Stimulated activated CD8-positive, alpha-beta memory T cell treated with anti-CD3 and anti-CD28 coated beads, Interleukin-12 subunit alpha, Interleukin-12 subunit beta, amount 100 ng/mL, for 1 hour (primary cell): ENCODE data around the gene GPATCH1.

ENCODE experiments used
- DNase-seq: peaks from one replicate; pipeline ENCODE4 v3.0.0-alpha.2; 2020; ENCODE audit warnings: low read depth

The GPATCH1 gene

GRCh38 chr19:33063356-33063752 is 17.6 kb upstream of the GPATCH1 start:
- no peak for DNase-seq

DNA sequence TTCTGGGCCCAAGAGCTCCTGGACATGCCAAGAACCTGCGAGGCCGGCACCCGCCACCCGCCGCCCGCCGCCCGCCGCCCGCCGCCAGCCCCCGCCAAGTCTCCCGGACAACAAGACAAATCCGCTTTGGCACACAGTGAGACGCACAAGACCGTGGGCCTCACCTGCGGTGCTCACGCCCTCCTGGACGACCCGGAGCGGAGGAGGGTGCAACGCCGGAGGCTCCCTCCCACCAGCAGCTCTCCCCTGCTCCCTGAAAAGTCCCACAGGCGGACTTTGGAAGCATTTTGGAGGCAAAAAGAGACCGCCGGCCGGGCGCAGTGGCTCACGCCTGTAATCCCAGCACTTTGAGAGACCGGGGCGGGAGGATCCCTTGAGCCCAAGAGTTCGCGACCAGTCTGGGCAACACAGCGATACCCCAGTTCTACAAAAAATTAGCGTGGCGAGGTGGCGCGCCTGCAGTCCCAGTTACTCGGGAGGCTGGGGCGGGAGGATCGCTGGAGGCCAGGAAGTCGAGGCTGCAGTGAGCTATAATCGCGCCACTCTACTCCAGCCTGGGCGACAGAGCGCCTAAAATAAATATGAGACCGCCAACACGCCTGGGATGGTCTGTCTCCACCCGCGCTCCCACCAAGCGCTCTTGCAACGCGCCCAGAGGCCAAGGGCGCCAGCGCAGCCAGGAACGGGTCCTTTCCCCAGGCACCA is 17.1 kb upstream of the GPATCH1 start:
- no peak for DNase-seq

DNA sequence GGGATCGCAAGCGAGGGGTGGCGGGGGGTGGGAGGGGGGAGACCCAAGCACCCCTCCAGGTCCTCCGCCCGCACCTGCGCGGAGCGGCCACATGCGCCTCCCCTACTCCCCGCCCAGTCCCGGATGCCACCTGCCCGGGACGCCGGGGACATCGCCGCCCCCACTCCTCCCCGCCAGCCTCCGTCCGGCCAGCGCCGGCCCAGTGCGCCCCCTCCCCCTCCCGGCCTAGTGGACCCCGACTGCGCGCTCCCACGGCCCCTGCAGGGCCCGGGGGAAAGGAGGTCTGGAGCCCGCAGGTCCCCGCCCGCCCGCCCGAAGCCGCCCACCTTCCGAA is 16.6 kb upstream of the GPATCH1 start:
- DNase-seq: no peak

GRCh38 chr19:33064792-33065550 is 16.0 kb upstream of the GPATCH1 start, which contains the start of gene RHPN2:
RHPN2 (minus strand) TSS chr19:33064888; CDS start chr19:33064852, 36 bp downstream.
- peak; percentile 2 for DNase-seq

GRCh38 chr19:33066543-33066942 is 14.4 kb upstream of the GPATCH1 start:
- no peak for DNase-seq

GRCh38 chr19:33067121-33067520 is 13.9 kb upstream of the GPATCH1 start:
- DNase-seq: no peak

DNA sequence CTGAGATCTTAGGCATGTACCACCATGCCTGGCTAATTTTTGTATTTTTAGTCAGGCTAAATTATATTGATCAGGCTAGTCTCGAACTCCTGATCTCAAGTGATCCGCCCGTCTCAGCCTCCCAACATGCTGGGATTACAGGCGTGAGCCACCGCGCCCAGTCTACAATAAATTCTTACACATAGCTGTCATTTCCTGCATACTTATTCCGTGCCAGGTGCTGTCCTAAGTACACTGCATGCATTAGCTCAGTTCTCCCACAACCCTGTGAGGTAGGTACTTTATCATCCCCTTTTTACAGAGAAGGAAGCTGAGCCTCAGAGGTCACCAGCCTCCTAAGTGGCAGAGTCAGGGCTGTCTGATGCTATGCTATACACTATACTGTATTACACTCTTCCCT is 9.1 kb upstream of the GPATCH1 start:
- no peak for DNase-seq

- DNase-seq: no peak
Measured at GRCh38 chr19:33075519-33075918, 5.5 kb upstream of the GPATCH1 start.

DNA sequence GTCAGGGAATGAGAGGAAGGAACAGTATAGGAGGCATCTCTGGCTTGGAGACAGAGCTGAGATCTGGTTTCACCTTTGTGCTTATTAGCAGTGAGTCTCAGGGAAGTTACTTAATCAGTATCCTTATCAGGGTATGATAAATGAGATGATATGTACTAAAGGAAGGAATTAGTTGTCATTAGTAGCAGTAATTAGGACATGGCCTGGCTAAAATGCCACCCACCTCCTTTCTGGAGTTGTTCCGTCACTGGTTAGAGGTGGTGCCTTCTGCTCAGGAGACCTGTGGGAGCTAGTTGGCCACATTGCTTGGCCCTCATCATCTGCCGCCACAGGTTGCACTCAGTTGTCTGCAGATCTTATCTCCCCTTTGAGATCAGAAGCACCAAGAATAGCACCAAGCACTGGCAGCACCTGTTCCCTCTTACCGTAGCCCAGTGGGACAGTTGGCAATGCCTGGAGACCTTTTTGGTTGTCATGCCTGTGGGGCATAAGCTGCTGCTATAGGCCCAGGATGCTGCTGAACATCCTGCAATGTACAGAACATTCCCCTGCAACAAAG is 4.7 kb downstream of the GPATCH1 start:
- DNase-seq: no peak

GRCh38 chr19:33086955-33087354 is 6.0 kb downstream of the GPATCH1 start:
- DNase-seq: no peak

- no peak for DNase-seq
Measured at GRCh38 chr19:33089010-33089409, 8.0 kb downstream of the GPATCH1 start.

- DNase-seq: no peak
Measured at GRCh38 chr19:33090179-33090578, 9.2 kb downstream of the GPATCH1 start.

DNA sequence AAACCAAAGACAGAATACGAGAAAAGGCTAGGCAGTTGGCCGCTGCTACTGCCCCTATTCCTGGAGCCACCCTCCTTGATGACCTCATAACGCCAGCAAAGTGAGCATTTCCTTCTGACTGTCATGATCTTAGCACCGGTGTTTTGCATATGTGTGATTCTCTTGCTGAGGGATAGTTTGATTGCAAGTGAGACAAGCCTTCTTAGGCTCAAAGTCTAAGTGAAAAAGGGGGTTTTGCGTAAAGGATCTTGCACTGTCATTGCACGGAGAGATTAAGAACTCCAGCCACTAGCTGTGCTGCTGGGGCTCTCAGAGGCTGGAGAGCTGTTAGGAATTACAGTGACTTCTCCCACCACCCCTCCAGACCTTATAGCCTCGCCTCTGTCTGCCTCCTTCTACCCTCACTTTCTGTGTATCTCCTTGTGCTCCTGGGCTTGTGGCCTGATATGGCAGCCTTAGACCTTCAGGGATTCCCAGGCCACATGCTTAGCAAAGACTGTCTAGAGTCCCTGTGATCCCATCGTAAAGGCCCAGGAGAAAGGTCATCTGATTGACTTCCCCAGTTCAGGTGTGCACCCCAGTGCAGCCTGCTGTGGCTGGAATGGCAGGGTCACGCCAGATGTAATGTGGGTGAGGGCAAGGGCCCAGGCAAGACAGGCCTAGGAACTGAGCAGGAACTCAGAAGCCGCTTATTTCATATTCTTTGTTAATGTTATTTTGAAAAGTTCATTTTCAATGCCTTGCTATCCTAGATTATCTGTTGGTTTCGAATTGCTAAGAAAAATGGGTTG is 12.6 kb downstream of the GPATCH1 start:
- no peak for DNase-seq

DNA sequence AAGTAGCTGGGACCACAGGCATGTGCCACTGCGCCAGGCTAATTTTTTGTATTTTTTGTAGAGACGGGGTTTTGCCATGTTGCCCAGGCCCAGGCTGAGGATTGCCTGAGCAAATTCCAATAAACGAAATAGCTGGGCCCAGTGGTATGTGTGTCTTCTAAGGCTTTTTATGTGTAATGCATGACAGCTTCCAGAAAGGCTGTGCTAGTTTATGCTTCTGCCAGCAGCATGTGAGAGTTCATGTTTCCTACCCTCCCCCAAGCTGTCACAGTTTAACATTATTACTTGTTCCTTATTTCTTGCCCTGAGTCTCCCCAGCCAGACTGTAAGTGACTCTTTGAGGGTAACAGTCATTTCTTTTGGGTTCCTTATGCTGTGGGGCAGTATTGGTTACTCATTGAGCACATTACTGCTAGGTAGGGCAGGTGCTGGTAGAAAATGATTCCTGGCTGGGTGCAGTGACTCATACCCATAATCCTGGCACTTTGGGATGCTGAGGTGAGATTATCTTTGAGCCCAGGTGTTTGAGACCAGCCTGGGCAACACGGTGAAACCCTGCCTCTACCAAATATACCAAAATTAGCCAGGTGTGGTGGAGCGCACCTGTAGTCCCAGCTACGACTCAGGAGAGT is 13.6 kb downstream of the GPATCH1 start:
- DNase-seq: no peak

DNA sequence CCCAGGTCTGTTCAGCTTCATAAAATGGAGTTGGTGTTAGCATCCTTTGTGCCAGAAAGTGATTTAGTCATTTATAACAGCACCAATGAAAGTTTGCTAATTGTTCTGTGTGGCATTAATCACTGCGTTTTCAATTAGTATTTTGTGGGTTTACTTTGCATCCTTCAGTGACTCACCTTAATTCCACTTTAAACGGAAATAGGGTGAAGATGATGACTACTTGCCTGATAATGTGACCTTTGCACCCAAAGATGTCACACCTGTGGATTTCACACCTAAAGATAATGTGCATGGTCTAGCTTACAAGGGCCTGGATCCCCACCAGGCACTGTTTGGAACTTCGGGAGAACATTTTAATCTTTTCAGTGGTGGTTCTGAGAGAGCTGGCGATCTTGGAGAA is 15.0 kb downstream of the GPATCH1 start:
- no peak for DNase-seq

- no peak for DNase-seq
Measured at GRCh38 chr19:33098055-33098534, 17.1 kb downstream of the GPATCH1 start.

DNA sequence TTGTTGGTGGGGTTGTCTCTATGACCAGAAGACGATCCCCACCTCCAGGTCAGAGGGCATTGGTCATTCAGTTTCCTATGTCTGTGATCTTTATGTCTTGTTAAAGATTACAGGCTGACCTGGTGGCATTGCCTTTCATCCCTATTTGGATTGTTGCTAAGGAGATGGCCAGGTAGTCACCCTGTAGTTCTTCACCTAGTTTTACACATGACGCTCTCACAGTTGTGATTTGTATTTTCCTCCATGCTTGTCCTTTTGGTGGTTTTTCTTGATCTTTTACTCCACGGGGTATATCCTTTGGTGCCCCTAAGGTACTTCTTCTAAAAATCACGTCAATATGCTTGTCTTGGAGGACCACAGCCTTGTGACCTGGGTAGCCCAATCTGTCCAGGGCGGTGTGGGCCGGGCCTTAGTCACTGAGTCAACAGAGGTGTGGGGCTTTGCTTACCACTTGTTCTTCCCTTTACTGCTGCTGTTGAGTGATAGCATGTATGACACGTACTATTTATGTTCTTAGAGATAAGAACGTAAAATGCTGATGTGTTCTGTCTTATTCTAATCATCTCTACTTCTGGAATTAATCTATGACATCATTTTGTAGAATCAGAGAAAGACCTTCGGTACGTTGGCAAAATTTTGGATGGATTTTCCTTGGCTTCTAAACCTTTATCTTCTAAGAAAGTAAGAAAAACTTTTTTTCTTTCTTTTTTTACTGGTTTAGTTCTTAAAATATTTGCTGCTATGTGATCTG is 20.1 kb downstream of the GPATCH1 start:
- DNase-seq: no peak

DNA sequence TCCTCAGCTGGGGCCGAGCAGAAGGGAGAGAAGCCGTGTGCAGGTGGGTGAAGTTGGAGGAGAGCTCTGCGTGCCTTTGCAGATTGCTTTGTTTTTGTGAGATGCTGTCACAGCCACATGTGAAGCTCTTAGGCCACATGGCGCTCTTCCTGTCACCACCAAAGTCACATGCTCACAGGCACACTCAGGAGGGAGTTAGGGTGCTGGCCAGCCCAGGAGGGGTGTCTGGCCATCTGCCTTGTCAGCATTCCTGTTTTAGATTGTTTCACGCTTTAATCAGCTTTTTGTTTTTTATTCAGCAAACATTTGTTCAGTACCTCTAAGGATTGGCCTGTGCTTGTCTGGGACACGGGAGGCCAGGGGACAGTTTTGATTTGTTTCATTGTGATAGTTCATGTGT is 21.9 kb downstream of the GPATCH1 start:
- no peak for DNase-seq

- no peak for DNase-seq
Measured at GRCh38 chr19:33108161-33108560, 27.2 kb downstream of the GPATCH1 start.

DNA sequence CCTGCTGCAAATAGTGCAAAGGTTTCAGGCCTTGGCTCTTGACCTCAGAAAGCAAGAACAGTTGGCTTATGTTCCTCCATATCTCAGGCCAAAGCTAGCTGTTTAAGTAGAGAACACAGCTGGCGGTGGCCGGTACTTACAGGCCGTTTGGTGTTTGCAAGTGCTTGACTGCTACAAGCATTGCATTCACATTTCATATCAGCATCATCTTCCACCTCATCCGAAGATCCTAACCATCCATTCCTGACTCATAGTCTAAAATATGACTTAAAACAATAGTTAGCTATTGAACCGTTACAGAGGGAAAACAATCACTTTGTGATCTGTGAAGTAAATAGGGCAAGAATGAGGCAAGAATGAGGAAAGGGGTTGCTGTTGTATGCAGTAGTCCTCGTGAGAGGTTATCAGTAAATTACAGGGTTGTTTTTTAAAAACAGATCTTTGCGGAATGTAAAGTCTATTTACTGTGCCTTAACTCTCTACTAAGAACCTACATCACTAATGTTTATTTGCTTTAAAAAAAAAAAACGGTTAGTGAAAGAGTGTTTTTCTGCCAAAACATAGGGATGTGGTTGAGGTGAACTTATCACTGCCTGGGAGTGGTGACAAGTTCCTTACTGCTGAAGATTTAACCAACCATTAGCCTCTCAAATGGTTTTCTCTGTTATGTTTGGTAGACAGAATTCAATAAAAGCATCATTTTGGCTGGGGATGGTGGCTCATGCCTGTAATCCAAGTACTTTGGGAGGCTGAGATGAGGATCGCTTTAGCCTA is 29.3 kb downstream of the GPATCH1 start:
- no peak for DNase-seq
